Measurements from ENCODE around the gene MLLT1. TPM values are rescaled to one million over a fixed set of nuclear protein-coding genes. Genes with fewer than 3 reads are reported as not detected.

The MLLT1 gene
- total RNA-seq, 1 experiment from 2014 or later = 55.0 TPM

DNA sequence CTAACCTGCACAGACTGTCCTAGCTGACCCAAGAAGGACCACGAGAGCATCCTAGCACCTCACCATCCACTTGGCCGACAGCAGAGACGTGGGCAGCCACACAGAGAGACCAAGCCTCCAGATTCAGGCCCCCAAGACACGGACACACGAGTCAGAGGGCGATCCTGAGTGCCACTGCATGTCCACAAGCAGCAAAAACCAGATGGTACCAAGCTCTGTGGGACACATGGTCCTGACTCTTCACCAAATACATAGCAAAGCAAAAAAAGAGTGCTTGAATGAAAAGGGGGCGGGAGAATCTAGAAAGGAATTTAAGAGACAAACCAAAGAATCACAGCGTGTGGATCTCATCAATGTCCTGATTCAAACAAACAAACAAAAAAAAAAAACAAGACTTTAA, 45.2 kb downstream of the MLLT1 start (continued):
- no peak for TF ChIP-seq CEBPB (IDR thresholded peaks at IDR 0.05; ENCODE audit: low read depth)
- no peak for TF ChIP-seq JUND (IDR thresholded peaks at IDR 0.05)
- no peak for TF ChIP-seq ZFX (IDR thresholded peaks at IDR 0.05)
- TF ChIP-seq EZH2 (IDR thresholded peaks at IDR 0.05) = no peak
- TF ChIP-seq, protein P1, sequence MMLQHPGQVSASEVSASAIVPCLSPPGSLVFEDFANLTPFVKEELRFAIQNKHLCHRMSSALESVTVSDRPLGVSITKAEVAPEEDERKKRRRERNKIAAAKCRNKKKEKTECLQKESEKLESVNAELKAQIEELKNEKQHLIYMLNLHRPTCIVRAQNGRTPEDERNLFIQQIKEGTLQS (IDR thresholded peaks at IDR 0.05) = no peak
- TF ChIP-seq FOSL1 (IDR thresholded peaks at IDR 0.05; ENCODE audit: low read depth) = no peak
- TF ChIP-seq POLR2AphosphoS5 (IDR thresholded peaks at IDR 0.05; ENCODE audit: low read depth, low read length) = no peak
- TF ChIP-seq CBX3 (IDR thresholded peaks at IDR 0.05; ENCODE audit: low read depth) = no peak
- no peak for TF ChIP-seq SRF (IDR thresholded peaks at IDR 0.05; ENCODE audit: low read depth)
- TF ChIP-seq, protein P2, sequence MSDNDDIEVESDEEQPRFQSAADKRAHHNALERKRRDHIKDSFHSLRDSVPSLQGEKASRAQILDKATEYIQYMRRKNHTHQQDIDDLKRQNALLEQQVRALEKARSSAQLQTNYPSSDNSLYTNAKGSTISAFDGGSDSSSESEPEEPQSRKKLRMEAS (IDR thresholded peaks at IDR 0.05) = no peak
- TF ChIP-seq SIN3A (IDR thresholded peaks at IDR 0.05; ENCODE audit: low read depth) = no peak

DNA sequence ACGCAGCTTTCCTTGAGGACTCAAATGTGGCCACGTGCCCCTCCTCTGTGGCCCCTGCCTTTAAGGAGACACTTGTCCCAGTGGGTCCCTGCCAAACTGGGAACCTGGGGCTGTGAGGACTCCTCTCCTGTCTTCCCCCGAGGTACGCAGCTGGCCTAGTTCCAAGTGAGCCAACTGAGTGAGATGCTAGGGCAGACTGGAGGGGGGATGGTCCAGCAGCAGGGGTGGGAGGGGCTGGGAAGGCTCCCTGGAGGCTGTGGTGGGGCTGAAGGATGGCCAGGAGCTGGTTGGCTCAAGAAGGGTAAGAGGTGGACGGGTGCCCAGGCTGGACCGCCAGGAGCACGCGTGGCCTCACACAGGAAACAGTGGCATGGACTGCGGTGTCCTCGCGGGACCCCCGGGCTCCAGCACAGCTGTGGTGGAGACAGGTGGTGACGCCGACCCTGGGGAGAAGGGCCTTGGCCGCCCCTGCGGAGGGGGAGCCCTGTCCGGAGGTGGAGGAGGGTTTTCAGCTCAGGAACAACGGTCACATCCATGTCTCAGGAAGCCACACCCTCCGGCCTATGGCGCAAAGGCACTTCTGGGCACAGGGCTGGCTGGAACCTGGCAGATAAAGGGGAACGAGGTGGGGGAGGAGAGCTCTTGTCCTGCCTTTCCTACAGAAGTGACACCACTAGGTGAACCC, 45.8 kb downstream of the MLLT1 start:
- Histone ChIP-seq H4K20me1 (ENCODE audit: insufficient read depth) (no peaks in the 10 kb centered on the region), H3K9me2 (ENCODE audit: insufficient read depth) (no peaks in the 10 kb centered on the region), H3K9me3 (ENCODE audit: control insufficient read depth in 1 of 2, insufficient read depth in 1 of 2, low read depth in 1 of 2, low read length in 2 of 2) (no peaks in the 10 kb centered on the region), H3K4me1 (ENCODE audit: control insufficient read depth in 1 of 2, insufficient read depth in 2 of 2, low read length in 2 of 2) (peaks cover 0 to 13% of the 10 kb centered on the region in 2 experiments; a peak in 3 of 4 replicates), H3K27ac (ENCODE audit: low read depth, low read length) (no peak overlapping the region), H3K4me3 (replicated peaks in 1 of 2; ENCODE audit: low read depth in 1 of 2, low read length in 2 of 2) (no peak overlapping the region), H3K4me2 (ENCODE audit: low read length) (no peak overlapping the region), H3K36me3 (ENCODE audit: control insufficient read depth in 1 of 2, insufficient read depth in 2 of 2, low read length in 2 of 2) (no peaks in the 10 kb centered on the region; a peak in 1 of 4 replicates), H2AFZ (ENCODE audit: low read depth, low read length, poor library complexity, severe bottlenecking) (no peak overlapping the region), H3K27me3 (ENCODE audit: insufficient read depth, low read length) (no peaks in the 10 kb centered on the region), H3K9ac (ENCODE audit: low read length) (no peak overlapping the region), H3K79me2 (ENCODE audit: insufficient read depth, low read length) (peaks cover 63% of the 10 kb centered on the region)
- no peak for ATAC-seq
- ChIA-PET POLR2A (interaction anchor here (0.6 kb wide), 1 partner anchor 49 kb away, joined by 4 read pairs; no protein-coding TSS in a partner anchor), CTCF (interaction anchor here (1.1 kb wide), 1 partner anchor 16 kb away, joined by 3 read pairs; no protein-coding TSS in a partner anchor), RAD21 (ENCODE audit: low non-redundant PET in 1 of 2, low total read pairs in 2 of 2, uncharacterized antibody in 2 of 2, unreplicated experiment in 2 of 2) (no interaction called here)
- no TSS peak for BruUV-seq (replicated peaks)
- DNase-seq (ENCODE audit: low read depth, low spot score) = no peak
- intact Hi-C loops (cut with micrococcal nuclease) = no loop called here
- TF ChIP-seq, protein P1 (IDR thresholded peaks at IDR 0.05) = no peak
- TF ChIP-seq SIN3A (IDR thresholded peaks at IDR 0.05; ENCODE audit: low read depth) (no peak), POLR2AphosphoS5 (IDR thresholded peaks at IDR 0.05; ENCODE audit: low read depth, low read length) (no peak), ZFX (IDR thresholded peaks at IDR 0.05) (no peak), FOSL1 (IDR thresholded peaks at IDR 0.05; ENCODE audit: low read depth) (no peak), JUND (IDR thresholded peaks at IDR 0.05) (no peak), EZH2 (IDR thresholded peaks at IDR 0.05) (no peak), RAD21 (IDR thresholded peaks at IDR 0.05; ENCODE audit: low read depth) (no peak), YY1 (IDR thresholded peaks at IDR 0.05; ENCODE audit: extremely low read depth, insufficient replicate concordance, low read depth, low read length) (no peak), EZH2phosphoT487 (IDR thresholded peaks at IDR 0.05; ENCODE audit: borderline replicate concordance) (no peak), SRF (IDR thresholded peaks at IDR 0.05; ENCODE audit: low read depth) (no peak), ZNF274 (IDR thresholded peaks at IDR 0.05; ENCODE audit: low read depth, low read length) (no peak), ELF1 (IDR thresholded peaks at IDR 0.05; ENCODE audit: borderline replicate concordance, low read depth) (no peak)
- TF ChIP-seq, protein P3, sequence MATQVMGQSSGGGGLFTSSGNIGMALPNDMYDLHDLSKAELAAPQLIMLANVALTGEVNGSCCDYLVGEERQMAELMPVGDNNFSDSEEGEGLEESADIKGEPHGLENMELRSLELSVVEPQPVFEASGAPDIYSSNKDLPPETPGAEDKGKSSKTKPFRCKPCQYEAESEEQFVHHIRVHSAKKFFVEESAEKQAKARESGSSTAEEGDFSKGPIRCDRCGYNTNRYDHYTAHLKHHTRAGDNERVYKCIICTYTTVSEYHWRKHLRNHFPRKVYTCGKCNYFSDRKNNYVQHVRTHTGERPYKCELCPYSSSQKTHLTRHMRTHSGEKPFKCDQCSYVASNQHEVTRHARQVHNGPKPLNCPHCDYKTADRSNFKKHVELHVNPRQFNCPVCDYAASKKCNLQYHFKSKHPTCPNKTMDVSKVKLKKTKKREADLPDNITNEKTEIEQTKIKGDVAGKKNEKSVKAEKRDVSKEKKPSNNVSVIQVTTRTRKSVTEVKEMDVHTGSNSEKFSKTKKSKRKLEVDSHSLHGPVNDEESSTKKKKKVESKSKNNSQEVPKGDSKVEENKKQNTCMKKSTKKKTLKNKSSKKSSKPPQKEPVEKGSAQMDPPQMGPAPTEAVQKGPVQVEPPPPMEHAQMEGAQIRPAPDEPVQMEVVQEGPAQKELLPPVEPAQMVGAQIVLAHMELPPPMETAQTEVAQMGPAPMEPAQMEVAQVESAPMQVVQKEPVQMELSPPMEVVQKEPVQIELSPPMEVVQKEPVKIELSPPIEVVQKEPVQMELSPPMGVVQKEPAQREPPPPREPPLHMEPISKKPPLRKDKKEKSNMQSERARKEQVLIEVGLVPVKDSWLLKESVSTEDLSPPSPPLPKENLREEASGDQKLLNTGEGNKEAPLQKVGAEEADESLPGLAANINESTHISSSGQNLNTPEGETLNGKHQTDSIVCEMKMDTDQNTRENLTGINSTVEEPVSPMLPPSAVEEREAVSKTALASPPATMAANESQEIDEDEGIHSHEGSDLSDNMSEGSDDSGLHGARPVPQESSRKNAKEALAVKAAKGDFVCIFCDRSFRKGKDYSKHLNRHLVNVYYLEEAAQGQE (IDR thresholded peaks at IDR 0.05; ENCODE audit: low read depth) = no peak
- TF ChIP-seq, protein P2 (IDR thresholded peaks at IDR 0.05) = no peak
- TF ChIP-seq, protein P4, sequence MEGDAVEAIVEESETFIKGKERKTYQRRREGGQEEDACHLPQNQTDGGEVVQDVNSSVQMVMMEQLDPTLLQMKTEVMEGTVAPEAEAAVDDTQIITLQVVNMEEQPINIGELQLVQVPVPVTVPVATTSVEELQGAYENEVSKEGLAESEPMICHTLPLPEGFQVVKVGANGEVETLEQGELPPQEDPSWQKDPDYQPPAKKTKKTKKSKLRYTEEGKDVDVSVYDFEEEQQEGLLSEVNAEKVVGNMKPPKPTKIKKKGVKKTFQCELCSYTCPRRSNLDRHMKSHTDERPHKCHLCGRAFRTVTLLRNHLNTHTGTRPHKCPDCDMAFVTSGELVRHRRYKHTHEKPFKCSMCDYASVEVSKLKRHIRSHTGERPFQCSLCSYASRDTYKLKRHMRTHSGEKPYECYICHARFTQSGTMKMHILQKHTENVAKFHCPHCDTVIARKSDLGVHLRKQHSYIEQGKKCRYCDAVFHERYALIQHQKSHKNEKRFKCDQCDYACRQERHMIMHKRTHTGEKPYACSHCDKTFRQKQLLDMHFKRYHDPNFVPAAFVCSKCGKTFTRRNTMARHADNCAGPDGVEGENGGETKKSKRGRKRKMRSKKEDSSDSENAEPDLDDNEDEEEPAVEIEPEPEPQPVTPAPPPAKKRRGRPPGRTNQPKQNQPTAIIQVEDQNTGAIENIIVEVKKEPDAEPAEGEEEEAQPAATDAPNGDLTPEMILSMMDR (IDR thresholded peaks at IDR 0.05 in 2 of 3, conservative IDR thresholded peaks at IDR 0.05 in 1 of 3; ENCODE audit: borderline replicate concordance in 1 of 3, insufficient read depth in 1 of 3, low read depth in 2 of 3, low read length in 2 of 3) = no peak
